GM10847 (cell line): ENCODE results near the gene AR.

Source experiments
- POLR2A ChIP-seq: IDR thresholded peaks from 2 replicates; pipeline ENCODE4 v1.6.1; 2011; ENCODE audit not compliant: insufficient read length; ENCODE audit errors: extremely low read depth

AR gene

DNA sequence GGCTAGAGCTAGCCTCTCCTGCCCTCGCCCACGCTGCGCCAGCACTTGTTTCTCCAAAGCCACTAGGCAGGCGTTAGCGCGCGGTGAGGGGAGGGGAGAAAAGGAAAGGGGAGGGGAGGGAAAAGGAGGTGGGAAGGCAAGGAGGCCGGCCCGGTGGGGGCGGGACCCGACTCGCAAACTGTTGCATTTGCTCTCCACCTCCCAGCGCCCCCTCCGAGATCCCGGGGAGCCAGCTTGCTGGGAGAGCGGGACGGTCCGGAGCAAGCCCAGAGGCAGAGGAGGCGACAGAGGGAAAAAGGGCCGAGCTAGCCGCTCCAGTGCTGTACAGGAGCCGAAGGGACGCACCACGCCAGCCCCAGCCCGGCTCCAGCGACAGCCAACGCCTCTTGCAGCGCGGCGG, at the start of gene AR:
Gene AR (plus strand): TSS at position 204 of the 400 bp plus-strand sequence. CDS start 1,126 bp downstream, outside the sequence.
- no peak for TF ChIP-seq POLR2A

GRCh38 chrX:67500617-67501016, 43.2 kb upstream of the AR start:
- no peak for TF ChIP-seq POLR2A

GRCh38 chrX:67503004-67503403, 40.8 kb upstream of the AR start:
- no peak for TF ChIP-seq POLR2A

- TF ChIP-seq POLR2A = no peak
Measured at GRCh38 chrX:67503453-67503852, 40.4 kb upstream of the AR start.

- no peak for TF ChIP-seq POLR2A
Measured at GRCh38 chrX:67520671-67521070, 23.1 kb upstream of the AR start.

DNA sequence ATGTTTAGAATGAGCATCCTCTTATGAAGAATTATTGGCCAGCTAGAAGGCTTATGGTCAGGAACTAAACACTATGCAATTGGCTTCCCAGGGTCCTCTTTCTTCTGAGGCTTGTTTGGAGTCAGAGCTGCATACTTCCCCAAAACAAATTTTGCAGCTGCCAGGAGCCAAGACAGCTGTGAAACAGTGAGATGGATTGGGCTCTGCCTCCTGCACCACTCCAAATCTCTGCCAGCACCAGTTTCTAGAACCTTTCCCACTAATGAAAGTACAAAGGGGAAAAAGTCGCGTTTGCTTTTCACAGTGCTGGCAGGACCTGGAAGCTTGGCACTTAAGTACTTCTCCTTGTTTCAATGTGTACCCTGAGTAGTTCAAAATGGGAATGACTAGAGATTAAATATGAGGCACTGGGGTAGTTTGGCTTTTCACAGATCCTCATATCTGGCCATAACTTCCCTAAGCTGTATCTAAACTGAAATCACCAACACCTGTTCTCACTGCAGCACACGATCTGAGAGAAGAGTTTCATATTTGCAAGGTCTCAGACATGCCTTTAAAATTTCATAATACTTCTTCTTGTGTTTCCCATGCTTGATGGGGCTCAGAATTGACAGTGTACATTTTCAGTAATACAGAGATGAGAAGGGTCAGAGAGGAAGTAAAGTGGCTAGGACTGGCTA, 20.7 kb upstream of the AR start:
- TF ChIP-seq POLR2A = no peak

DNA sequence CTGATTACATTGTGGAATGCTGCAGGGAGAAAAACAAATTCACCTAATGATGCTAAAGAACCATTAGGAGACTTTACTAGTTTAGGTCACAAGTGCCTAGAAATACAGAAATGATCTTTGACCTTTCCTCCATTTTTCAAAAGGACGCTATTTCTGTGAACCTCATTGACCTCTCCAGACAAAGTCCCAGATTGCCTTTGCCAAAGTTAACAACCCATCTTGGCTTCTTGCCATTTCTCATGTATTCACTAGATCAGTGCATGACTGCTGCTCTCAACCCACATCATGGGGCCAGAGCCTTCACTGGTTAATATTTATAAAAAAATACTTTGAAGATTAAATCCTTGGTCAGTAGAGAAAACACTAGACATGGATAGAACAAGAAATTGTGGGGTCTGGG, 19.9 kb upstream of the AR start:
- TF ChIP-seq POLR2A = no peak

DNA sequence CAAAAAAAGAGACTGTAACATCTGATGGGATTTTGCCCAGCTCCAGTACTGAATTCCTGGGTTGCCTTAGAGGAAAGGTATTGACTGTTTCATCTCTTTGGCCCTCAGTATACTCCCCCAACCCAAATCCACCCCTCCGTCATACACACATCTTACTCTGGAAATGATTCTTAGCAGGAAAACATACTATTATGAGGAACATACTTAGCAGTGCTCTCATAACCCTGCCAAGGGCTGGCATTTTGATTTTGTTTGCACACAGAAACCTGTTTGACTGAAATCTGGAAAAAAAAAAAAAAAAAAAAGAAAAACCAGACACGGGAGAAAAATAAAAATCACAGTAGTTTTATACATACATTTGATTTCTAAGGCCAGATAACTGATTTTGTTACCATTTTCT, 19.4 kb upstream of the AR start:
- TF ChIP-seq POLR2A = no peak

DNA sequence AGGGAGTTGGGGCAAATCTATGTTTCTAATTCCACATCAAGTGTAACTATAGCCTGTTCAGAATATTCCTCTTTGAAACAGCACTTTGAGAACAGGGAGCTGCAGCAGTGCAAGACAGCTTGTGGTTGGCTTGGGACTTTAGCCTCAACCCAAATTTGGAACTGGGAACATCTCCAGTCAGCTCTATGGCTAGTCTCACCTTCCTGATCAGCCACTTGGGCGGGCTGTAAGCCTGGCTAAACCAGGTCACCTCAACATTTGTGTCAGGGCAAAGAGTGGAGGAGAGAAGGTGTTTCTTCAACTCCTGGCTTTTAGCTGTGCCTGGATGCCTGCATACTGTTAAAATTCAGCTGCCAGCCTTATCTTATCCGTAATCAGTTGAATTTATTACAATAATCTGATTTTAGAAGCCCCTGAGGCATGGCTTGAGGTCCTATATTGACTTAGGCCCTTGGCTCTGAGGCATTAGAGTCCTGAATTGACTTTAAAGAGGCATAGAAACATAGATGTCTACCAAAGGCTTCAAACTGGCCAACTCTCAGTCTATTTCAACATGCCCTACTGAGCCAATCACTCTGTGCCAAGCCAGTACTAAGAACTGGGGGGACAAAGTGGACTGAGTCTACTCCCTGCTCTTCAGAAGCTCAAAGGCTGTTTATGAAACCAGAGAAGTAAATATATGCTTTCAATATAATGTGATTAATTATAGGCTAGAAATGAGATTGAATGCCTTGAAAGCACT, 18.7 kb upstream of the AR start:
- TF ChIP-seq POLR2A = no peak

DNA sequence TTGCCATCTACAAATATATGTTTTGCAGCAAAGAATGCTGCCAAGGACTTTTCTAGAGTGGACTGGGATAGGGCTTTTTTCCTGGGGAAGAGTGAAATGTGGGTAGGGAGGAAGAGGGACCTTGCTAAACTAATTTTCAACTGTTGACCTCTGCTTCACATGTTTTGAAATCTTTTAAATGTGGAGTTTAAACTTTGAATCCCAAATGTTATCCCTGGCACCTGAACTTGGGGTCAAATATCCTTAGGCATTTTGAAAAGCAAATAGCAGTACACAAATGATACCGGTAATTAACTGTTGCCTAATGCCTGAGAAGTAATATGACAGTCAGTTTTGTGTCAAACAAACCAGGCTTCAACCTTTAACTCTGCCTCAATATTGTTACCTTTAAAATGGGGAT, 7.3 kb upstream of the AR start:
- TF ChIP-seq POLR2A = no peak

DNA sequence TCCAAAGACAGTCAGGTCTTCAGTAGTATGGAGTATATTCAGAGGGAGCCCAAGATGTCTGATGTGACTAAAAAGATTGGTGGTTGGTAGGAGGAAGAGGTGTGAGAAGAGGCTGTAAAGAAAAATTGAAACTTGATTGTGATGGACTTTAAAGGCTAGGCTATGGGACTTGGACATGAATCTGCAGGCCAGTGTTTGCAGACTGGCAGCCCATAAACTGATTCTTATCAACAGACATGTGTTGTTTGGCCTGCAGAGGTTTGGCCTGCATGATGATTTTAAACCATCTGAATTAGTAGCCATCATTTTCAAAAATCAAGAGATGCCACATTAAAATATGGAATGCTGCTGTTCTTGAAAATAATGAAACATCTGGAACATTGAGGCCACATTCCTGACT, 5.4 kb upstream of the AR start:
- no peak for TF ChIP-seq POLR2A

DNA sequence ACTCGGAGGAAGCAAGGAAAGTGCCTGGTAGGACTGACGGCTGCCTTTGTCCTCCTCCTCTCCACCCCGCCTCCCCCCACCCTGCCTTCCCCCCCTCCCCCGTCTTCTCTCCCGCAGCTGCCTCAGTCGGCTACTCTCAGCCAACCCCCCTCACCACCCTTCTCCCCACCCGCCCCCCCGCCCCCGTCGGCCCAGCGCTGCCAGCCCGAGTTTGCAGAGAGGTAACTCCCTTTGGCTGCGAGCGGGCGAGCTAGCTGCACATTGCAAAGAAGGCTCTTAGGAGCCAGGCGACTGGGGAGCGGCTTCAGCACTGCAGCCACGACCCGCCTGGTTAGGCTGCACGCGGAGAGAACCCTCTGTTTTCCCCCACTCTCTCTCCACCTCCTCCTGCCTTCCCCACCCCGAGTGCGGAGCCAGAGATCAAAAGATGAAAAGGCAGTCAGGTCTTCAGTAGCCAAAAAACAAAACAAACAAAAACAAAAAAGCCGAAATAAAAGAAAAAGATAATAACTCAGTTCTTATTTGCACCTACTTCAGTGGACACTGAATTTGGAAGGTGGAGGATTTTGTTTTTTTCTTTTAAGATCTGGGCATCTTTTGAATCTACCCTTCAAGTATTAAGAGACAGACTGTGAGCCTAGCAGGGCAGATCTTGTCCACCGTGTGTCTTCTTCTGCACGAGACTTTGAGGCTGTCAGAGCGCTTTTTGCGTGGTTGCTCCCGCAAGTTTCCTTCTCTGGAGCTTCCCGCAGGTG, 637 bp downstream of the AR start:
- TF ChIP-seq POLR2A = no peak

DNA sequence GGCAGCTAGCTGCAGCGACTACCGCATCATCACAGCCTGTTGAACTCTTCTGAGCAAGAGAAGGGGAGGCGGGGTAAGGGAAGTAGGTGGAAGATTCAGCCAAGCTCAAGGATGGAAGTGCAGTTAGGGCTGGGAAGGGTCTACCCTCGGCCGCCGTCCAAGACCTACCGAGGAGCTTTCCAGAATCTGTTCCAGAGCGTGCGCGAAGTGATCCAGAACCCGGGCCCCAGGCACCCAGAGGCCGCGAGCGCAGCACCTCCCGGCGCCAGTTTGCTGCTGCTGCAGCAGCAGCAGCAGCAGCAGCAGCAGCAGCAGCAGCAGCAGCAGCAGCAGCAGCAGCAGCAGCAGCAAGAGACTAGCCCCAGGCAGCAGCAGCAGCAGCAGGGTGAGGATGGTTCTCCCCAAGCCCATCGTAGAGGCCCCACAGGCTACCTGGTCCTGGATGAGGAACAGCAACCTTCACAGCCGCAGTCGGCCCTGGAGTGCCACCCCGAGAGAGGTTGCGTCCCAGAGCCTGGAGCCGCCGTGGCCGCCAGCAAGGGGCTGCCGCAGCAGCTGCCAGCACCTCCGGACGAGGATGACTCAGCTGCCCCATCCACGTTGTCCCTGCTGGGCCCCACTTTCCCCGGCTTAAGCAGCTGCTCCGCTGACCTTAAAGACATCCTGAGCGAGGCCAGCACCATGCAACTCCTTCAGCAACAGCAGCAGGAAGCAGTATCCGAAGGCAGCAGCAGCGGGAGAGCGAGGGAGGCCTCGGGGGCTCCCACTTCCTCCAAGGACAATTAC, 1.4 kb downstream of the AR start:
- TF ChIP-seq POLR2A = no peak

- no peak for TF ChIP-seq POLR2A
Measured at GRCh38 chrX:67545893-67546495, 2.2 kb downstream of the AR start.
